PC-9 (cell line): ENCODE results near the gene RAB11FIP4. TPM values are rescaled to one million over a fixed set of nuclear protein-coding genes. Genes with fewer than 3 reads are reported as not detected.

Experiments used
- BruUV-seq: library from RNA; stranded (reverse); fragments of 400-500 nt; replicated peaks from 2 replicates; lab custom pipeline; 2021; lab: Mats Ljungman, UMichigan
- CTCF ChIA-PET: fragments of 300-600 bp; sonication (Branson Sonifier 250); formaldehyde crosslinking; loops from one replicate; lab custom pipeline; 2022; ENCODE audit warnings: antibody characterized with exemption; lab: Charles Lee
- POLR2A ChIA-PET: fragments of 300-600 bp; sonication (Branson Sonifier 250); formaldehyde crosslinking; loops from one replicate; lab custom pipeline; 2022; ENCODE audit warnings: antibody characterized with exemption; ENCODE audit not compliant: unreplicated experiment; lab: Charles Lee
- DNase-seq, 2 experiments: peaks; one replicate each; pipeline versions ENCODE4 v3.0.0 to v3.0.0-alpha.2; 2015 to 2022; ENCODE audit warnings: mixed read lengths in 1 of 2
- H2AFZ ChIP-seq: fragments of 200-600 bp; sonication (generic); 2 replicates; pipeline ENCODE4 v1.8.1; 2017; ENCODE audit warnings: antibody characterized with exemption
- H3F3A ChIP-seq: fragments of 200-600 bp; sonication (generic); 2 replicates; pipeline ENCODE4 v1.8.1; 2017; ENCODE audit warnings: antibody characterized with exemption, mild to moderate bottlenecking, low read depth; ENCODE audit not compliant: insufficient read depth
- H3K27ac ChIP-seq: fragments of 200-600 bp; sonication (generic); 2 replicates; pipeline ENCODE4 v1.6.1; 2016; ENCODE audit warnings: mixed run types
- H3K27me3 ChIP-seq: fragments of 200-600 bp; sonication (generic); 2 replicates; pipeline ENCODE4 v1.6.1; 2016; ENCODE audit warnings: low read depth, mixed run types; ENCODE audit not compliant: insufficient read depth
- H3K36me3 ChIP-seq: fragments of 200-600 bp; sonication (generic); 2 replicates; pipeline ENCODE4 v1.6.1; 2016; ENCODE audit warnings: low read depth, mixed run types
- H3K4me1 ChIP-seq: fragments of 200-600 bp; sonication (generic); replicated peaks from 2 replicates; pipeline ENCODE4 v1.6.1; 2016; ENCODE audit warnings: mixed run types; ENCODE audit not compliant: insufficient read depth
- H3K4me2 ChIP-seq: fragments of 200-600 bp; sonication (generic); 2 replicates; pipeline ENCODE4 v1.6.1; 2017; ENCODE audit warnings: mixed run types
- H3K4me3 ChIP-seq: fragments of 200-600 bp; sonication (generic); 2 replicates; pipeline ENCODE4 v1.6.1; 2016; ENCODE audit warnings: mixed run types
- H3K79me2 ChIP-seq: fragments of 200-600 bp; sonication (generic); 2 replicates; pipeline ENCODE4 v1.6.1; 2017; ENCODE audit warnings: low read depth, mixed run types
- H3K9me2 ChIP-seq: fragments of 200-600 bp; sonication (generic); 2 replicates; pipeline ENCODE4 v1.8.1; 2017; ENCODE audit warnings: mild to moderate bottlenecking; ENCODE audit not compliant: insufficient read depth
- H3K9me3 ChIP-seq: fragments of 200-600 bp; sonication (generic); 2 replicates; pipeline ENCODE4 v1.8.1; 2016; ENCODE audit warnings: low read depth; ENCODE audit not compliant: insufficient read depth
- H4K20me1 ChIP-seq: fragments of 200-600 bp; sonication (generic); 2 replicates; pipeline ENCODE4 v1.8.1; 2017; ENCODE audit not compliant: insufficient read depth
- EZH2 ChIP-seq: fragments of 200-600 bp; sonication (generic); IDR thresholded peaks from 2 replicates; pipeline ENCODE4 v1.8.0; 2017; ENCODE audit warnings: antibody characterized with exemption, low read depth
- intact Hi-C: fragments of 100-400 bp; cut with micrococcal nuclease; formaldehyde crosslinking; loops from one replicate; pipeline ENCODE4 v1.10.0; 2022; ENCODE audit not compliant: unreplicated experiment
- total RNA-seq: library from RNA; stranded (reverse); gene quantifications from 2 replicates; pipeline ENCODE4 v1.2.3, GENCODE V29; 2021
- TF ChIP-seq, protein P1 (sequence below): fragments of 200-600 bp; sonication (generic); conservative IDR thresholded peaks from 2 replicates; pipeline ENCODE4 v1.6.1; 2017; ENCODE audit warnings: mixed run types, antibody characterized with exemption, mild to moderate bottlenecking, moderate library complexity

RAB11FIP4 gene
- total RNA-seq, 1 experiment from 2014 or later, result 22.9 TPM

DNA sequence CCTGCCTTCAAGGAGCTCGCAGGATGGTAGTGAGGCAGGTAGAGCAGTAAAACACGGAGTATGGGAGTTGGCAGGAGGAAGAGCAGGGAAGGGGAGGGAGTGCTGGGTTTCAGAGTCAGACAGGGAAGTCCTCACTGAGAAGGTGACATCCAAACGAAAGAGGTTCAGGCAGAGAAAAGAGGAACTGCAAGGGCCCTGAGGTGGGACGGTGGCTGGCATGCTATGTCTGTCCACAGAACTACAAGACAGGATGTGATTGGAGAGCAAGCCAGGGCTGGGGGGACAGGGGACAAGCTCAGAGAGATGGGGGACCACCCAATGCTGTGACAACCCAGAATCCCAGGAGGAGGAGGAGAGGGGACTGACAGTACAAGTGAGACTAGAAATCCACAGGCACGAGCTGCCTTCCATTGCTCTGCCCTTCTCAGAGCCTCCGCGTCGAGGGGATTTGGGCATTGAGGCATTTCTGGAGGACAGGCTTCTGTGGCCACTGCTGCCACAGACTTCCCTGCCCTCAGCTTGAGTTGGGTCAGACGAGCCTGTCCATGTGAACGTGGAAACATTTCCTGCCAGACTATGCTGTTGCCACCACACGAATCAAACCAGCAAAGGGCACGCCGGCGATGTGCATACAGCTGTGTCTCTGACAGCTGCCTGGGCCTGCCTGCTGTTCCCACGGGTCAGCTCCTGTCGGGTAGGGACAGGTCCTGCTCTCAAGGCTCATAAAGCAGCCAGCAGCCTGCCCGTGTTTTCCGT is 100.1 kb downstream of the RAB11FIP4 start:
- no peaks in the 10 kb centered on the region for H3K27me3 ChIP-seq
- TF ChIP-seq EZH2, result no peak
- TF ChIP-seq, protein P1, sequence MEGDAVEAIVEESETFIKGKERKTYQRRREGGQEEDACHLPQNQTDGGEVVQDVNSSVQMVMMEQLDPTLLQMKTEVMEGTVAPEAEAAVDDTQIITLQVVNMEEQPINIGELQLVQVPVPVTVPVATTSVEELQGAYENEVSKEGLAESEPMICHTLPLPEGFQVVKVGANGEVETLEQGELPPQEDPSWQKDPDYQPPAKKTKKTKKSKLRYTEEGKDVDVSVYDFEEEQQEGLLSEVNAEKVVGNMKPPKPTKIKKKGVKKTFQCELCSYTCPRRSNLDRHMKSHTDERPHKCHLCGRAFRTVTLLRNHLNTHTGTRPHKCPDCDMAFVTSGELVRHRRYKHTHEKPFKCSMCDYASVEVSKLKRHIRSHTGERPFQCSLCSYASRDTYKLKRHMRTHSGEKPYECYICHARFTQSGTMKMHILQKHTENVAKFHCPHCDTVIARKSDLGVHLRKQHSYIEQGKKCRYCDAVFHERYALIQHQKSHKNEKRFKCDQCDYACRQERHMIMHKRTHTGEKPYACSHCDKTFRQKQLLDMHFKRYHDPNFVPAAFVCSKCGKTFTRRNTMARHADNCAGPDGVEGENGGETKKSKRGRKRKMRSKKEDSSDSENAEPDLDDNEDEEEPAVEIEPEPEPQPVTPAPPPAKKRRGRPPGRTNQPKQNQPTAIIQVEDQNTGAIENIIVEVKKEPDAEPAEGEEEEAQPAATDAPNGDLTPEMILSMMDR, result no peak
- no peaks in the 10 kb centered on the region for H3K9me2 ChIP-seq
- no peak overlapping the region for H2AFZ ChIP-seq
- H3F3A ChIP-seq, result peaks cover 34% of the 10 kb centered on the region
- no peak overlapping the region for H3K4me2 ChIP-seq
- no peaks in the 10 kb centered on the region for H3K9me3 ChIP-seq
- no peak overlapping the region for H3K4me3 ChIP-seq
- H3K27ac ChIP-seq, result no peak overlapping the region
- H3K79me2 ChIP-seq, result peaks cover 65% of the 10 kb centered on the region
- intact Hi-C loops, result no loop called here
- no peaks in the 10 kb centered on the region for H3K36me3 ChIP-seq
- H4K20me1 ChIP-seq, result 0 out of 2 replicates have a peak, but pooled peaks cover 6% of the 10 kb centered on the region
- H3K4me1 ChIP-seq, result peaks cover 70% of the 10 kb centered on the region
- DNase-seq, result no peak
- BruUV-seq, result no TSS peak
- ChIA-PET POLR2A (no interaction called here), CTCF (interaction anchor here (0.6 kb wide), 1 partner anchor 129 kb away, joined by 11 read pairs; no protein-coding TSS in a partner anchor)

DNA sequence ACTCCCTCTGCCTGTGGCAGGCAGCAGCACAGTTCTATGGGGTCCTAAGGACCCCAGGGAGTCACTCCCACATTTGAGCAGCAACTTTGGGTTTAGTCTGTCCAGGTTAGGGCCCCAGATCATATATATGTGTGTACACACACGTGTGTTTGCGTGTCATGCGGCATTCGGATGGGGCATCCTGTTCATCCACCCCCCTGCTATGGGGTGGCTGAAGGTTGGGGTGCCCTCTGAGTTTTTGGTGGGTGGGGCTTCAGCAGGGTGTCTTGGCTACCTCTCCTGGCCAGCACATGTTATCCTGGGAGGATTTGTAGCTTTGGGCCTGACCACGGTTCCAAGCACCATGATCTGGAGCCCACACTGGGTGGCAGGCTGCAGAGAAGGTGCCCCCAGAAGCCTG is 100.7 kb downstream of the RAB11FIP4 start:
- peaks cover 34% of the 10 kb centered on the region for H3F3A ChIP-seq
- DNase-seq, result no peak
- POLR2A ChIA-PET, result no interaction called here
- TF ChIP-seq, protein P1, result no peak
- no peak for TF ChIP-seq EZH2
- no TSS peak for BruUV-seq
- intact Hi-C loops, result no loop called here
- no peak overlapping the region for H3K4me3 ChIP-seq
- H3K27me3 ChIP-seq, result no peaks in the 10 kb centered on the region
- no peaks in the 10 kb centered on the region for H3K9me2 ChIP-seq
- no peaks in the 10 kb centered on the region for H3K36me3 ChIP-seq
- peaks cover 68% of the 10 kb centered on the region for H3K4me1 ChIP-seq
- H4K20me1 ChIP-seq, result 0 out of 2 replicates have a peak, but pooled peaks cover 6% of the 10 kb centered on the region
- H3K27ac ChIP-seq, result no peak overlapping the region
- no peaks in the 10 kb centered on the region for H3K9me3 ChIP-seq
- no peak overlapping the region for H2AFZ ChIP-seq
- peaks cover 71% of the 10 kb centered on the region for H3K79me2 ChIP-seq
- H3K4me2 ChIP-seq, result no peak overlapping the region
- CTCF ChIA-PET, result interaction anchor here (0.6 kb wide), 1 partner anchor 129 kb away, joined by 11 read pairs; no protein-coding TSS in a partner anchor

DNA sequence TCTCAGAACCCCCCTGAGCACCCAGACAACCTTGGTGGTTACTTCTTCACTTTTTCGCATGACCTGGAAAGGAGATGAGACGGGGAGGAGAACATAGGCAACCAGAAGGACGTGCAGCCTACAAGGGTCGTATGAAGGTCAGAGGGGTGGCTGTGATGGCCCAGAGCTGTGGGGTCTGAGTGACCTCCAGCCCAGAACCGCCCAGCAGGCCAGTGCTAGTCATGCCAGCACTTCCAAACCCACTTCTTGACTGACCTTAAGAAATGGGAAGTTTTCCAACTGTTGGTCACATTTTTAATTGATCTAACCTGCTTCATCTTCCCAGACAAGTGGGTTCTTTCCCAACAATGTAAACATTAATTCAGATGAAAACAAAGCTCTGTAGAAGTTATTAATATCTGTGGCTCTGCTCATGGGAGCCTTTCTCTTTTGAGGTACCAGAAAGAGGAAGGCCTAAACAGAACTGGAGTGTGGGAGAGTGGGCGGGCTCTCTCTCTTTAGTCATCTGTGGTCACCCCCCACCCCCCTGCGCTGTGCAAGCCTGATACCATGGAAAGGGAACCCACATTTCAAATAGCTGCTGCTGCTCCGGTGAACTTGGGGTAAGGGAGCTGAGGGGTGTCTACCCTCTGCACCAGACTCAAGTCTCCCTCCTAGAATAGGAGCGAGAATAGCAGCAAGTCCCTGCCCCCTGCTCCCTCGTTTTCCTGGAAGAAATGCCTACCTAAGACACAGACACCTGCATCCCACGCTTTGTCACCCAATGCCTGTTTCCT is 101.6 kb downstream of the RAB11FIP4 start:
- Histone ChIP-seq H3K36me3 (no peaks in the 10 kb centered on the region), H3F3A (peaks cover 34% of the 10 kb centered on the region), H3K4me2 (peak overlapping the region; percentile 51), H3K79me2 (peaks cover 80% of the 10 kb centered on the region), H3K4me3 (no peak overlapping the region), H4K20me1 (0 out of 2 replicates have a peak, but pooled peaks cover 6% of the 10 kb centered on the region), H3K27ac (peak overlapping the region; percentile 79; the same call in 1 of the 2 replicates), H3K4me1 (peaks cover 72% of the 10 kb centered on the region), H3K27me3 (no peaks in the 10 kb centered on the region), H3K9me2 (no peaks in the 10 kb centered on the region), H3K9me3 (no peaks in the 10 kb centered on the region), H2AFZ (no peak overlapping the region)
- intact Hi-C loops, result no loop called here
- TF ChIP-seq EZH2, result no peak
- TF ChIP-seq, protein P1, result no peak
- CTCF ChIA-PET, result interaction anchor here (0.6 kb wide), 1 partner anchor 61 kb away, joined by 3 read pairs; no protein-coding TSS in a partner anchor
- no TSS peak for BruUV-seq
- POLR2A ChIA-PET, result interaction anchor here (0.6 kb wide), 1 partner anchor 408 kb away, joined by 3 read pairs; the partner anchor contains the start of gene UTP6
- no peak for DNase-seq
